ENCODE results near the gene MCM9. TPM values are rescaled to one million over a fixed set of nuclear protein-coding genes. Genes with fewer than 3 reads are reported as not detected.

Gene MCM9
- total RNA-seq, 1 experiment from 2014 or later: 18.6 TPM

DNA sequence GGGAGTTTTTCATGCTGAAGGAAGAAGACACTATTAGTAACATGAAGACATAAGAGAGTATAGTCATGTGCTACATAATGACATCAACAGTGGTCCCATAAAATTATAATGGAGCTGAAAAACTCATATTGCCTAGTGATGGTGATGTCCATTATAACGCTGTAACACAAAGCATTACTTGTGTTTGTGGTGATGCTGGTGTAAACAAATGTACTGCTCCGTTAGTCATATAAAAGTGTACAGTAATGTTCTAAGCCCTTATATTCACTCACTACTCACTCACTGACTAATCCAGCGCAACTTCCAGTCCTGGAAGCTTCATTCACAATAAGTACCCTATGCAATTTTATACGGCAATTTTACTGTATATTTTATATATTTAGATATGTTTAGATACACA lies 67.8 kb downstream of the MCM9 start:
- H2AFZ ChIP-seq (ENCODE audit: low read length): no peak overlapping the region

More for the DNA sequence above, 67.8 kb downstream of the MCM9 start:
- no peak overlapping the region for H3K27ac ChIP-seq (ENCODE audit: insufficient read length, low read depth, low read length)
- no peak for TF ChIP-seq CTCF (conservative IDR thresholded peaks at IDR 0.05)
- no peak overlapping the region for H4K8ac ChIP-seq (replicated peaks; ENCODE audit: insufficient read length, low read depth, low read length)
- DNase-seq: no peak
- no peak overlapping the region for H2BK20ac ChIP-seq (ENCODE audit: low read depth, low read length, poor library complexity, severe bottlenecking)
- H3K4me3 Mint-ChIP-seq: no peak overlapping the region
- WGBS (ENCODE audit: extremely low coverage, insufficient read length, low lambda C conversion rate): no CpG with 5 or more reads among the region's 4 CpGs
- H3K4ac ChIP-seq (ENCODE audit: low read depth, low read length): no peak overlapping the region
- H3K4me1 ChIP-seq (ENCODE audit: insufficient read depth, low read length): no peaks in the 10 kb centered on the region
- H3K9ac ChIP-seq (ENCODE audit: extremely low read depth, insufficient read length, low read length): no peak overlapping the region
- no peaks in the 10 kb centered on the region for H3K27me3 ChIP-seq (ENCODE audit: insufficient read depth, low read length)
- no peaks in the 10 kb centered on the region for H3K79me1 ChIP-seq (ENCODE audit: insufficient read depth, low read depth, low read length, poor library complexity, severe bottlenecking)
- peaks cover 5 to 9% (median 7%) of the 10 kb centered on the region in 3 experiments for H3K36me3 Mint-ChIP-seq (ENCODE audit: insufficient read depth in 1 of 3, low read depth in 3 of 3)
- no peaks in the 10 kb centered on the region for H3K27me3 Mint-ChIP-seq (ENCODE audit: low read depth)
- no peaks in the 10 kb centered on the region for H3K9me3 ChIP-seq (ENCODE audit: control insufficient read depth, low read depth, low read length)
- no peak overlapping the region for H3K18ac ChIP-seq (ENCODE audit: insufficient read length, low read depth, low read length)
- no peak overlapping the region for H2BK120ac ChIP-seq (ENCODE audit: low read depth, low read length, poor library complexity, severe bottlenecking)
- H4K91ac ChIP-seq (ENCODE audit: insufficient read length, low read depth, low read length): no peak overlapping the region
- H3T11ph ChIP-seq (ENCODE audit: low read length): no peak overlapping the region
- H3K9me3 Mint-ChIP-seq: peaks cover 7 to 10% of the 10 kb centered on the region in 2 experiments
- peaks cover 0 to 8% of the 10 kb centered on the region in 2 experiments; a peak in 2 of 4 replicates for H3K4me1 Mint-ChIP-seq
- no peak overlapping the region for H2BK5ac ChIP-seq (ENCODE audit: insufficient read length, low read length)
- no peak overlapping the region for H3K4me2 ChIP-seq (ENCODE audit: insufficient read depth, insufficient read length, low read length)
- H3K27ac Mint-ChIP-seq: no peak overlapping the region
- H4K5ac ChIP-seq (ENCODE audit: insufficient read length, low read depth, low read length): no peak overlapping the region
- no peaks in the 10 kb centered on the region for H4K20me1 ChIP-seq (ENCODE audit: control insufficient read depth, insufficient read depth, insufficient read length)
- H2BK15ac ChIP-seq (ENCODE audit: low read depth, low read length): no peak overlapping the region
- H3K23me2 ChIP-seq (ENCODE audit: insufficient read length, low read depth, low read length, poor library complexity, severe bottlenecking): no peaks in the 10 kb centered on the region
- no peak overlapping the region for H3K23ac ChIP-seq (ENCODE audit: insufficient read length, low read depth, low read length)
- H3K14ac ChIP-seq (ENCODE audit: insufficient read depth, low read length): no peak overlapping the region
- no peak overlapping the region for H3K56ac ChIP-seq (ENCODE audit: insufficient read length, low read depth, low read length)
- no peak overlapping the region for H2BK12ac ChIP-seq (ENCODE audit: insufficient read length, low read depth, low read length)
- no peak overlapping the region for H2AK5ac ChIP-seq (ENCODE audit: insufficient read length, low read length)
- H3K79me2 ChIP-seq (ENCODE audit: insufficient read depth, low read length): no peaks in the 10 kb centered on the region

Data from H9 (cell line).